ENCODE data around the gene MINDY2. TPM values are rescaled to one million over a fixed set of nuclear protein-coding genes. Genes with fewer than 3 reads are reported as not detected.

Gene MINDY2
- total RNA-seq, 1 experiment from 2014 or later = 17.6 TPM

DNA sequence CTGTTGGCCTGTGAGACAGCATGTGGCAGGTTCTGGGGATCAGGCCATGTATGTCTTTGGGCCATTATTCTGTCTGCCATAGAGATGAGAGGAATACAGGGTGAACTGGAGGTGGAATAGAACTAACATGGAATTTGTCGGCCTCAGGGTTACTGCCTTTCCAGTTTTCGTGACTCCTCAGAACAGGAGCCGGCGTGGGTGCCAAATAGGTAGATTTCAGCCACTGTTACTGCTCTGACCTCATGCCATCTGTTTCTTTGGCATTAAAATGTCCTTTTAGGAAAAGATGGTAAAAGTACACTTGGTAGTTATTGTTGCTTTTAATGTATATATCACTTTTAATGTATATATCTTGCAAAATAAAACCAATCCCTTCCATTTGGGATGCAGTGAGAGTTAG is 96.8 kb downstream of the MINDY2 start:
- H3K27me3 ChIP-seq (ENCODE audit: insufficient read depth, low read length) = no peaks in the 10 kb centered on the region
- no peaks in the 10 kb centered on the region for H3K9me3 ChIP-seq (ENCODE audit: control insufficient read depth in 1 of 2, insufficient read depth in 1 of 2, low read depth in 1 of 2, low read length in 2 of 2)
- ChIA-PET POLR2A (no interaction called here), CTCF (no interaction called here), RAD21 (ENCODE audit: low non-redundant PET in 1 of 2, low total read pairs in 2 of 2, uncharacterized antibody in 2 of 2, unreplicated experiment in 2 of 2) (no interaction called here)
- no peak overlapping the region for H3K4me3 ChIP-seq (replicated peaks in 1 of 2; ENCODE audit: low read depth in 1 of 2, low read length in 2 of 2)
- BruUV-seq (replicated peaks) = no TSS peak
- H3K4me2 ChIP-seq (ENCODE audit: low read length) = no peak overlapping the region
- H3K79me2 ChIP-seq (ENCODE audit: insufficient read depth, low read length) = no peaks in the 10 kb centered on the region
- DNase-seq (ENCODE audit: low read depth, low spot score) (no peak), ATAC-seq (no peak)
- H3K9me2 ChIP-seq (ENCODE audit: insufficient read depth) = no peaks in the 10 kb centered on the region
- H3K4me1 ChIP-seq (ENCODE audit: control insufficient read depth in 1 of 2, insufficient read depth in 2 of 2, low read length in 2 of 2) = peaks cover 5 to 13% of the 10 kb centered on the region in 2 experiments; a peak in 3 of 4 replicates
- H3K27ac ChIP-seq (ENCODE audit: low read depth, low read length) = no peak overlapping the region
- TF ChIP-seq ELF1 (IDR thresholded peaks at IDR 0.05; ENCODE audit: borderline replicate concordance, low read depth) (no peak), EZH2phosphoT487 (IDR thresholded peaks at IDR 0.05; ENCODE audit: borderline replicate concordance) (no peak), FOSL1 (IDR thresholded peaks at IDR 0.05; ENCODE audit: low read depth) (no peak), EGR1 (IDR thresholded peaks at IDR 0.05; ENCODE audit: low read depth) (no peak), CEBPB (IDR thresholded peaks at IDR 0.05; ENCODE audit: low read depth) (no peak), SRF (IDR thresholded peaks at IDR 0.05; ENCODE audit: low read depth) (no peak), SP1 (IDR thresholded peaks at IDR 0.05; ENCODE audit: low read depth) (no peak), ZFX (IDR thresholded peaks at IDR 0.05) (no peak), TCF7L2 (IDR thresholded peaks at IDR 0.05; ENCODE audit: borderline replicate concordance, extremely low read depth, insufficient read depth, insufficient read length) (no peak), JUND (IDR thresholded peaks at IDR 0.05) (no peak), POLR2A (IDR thresholded peaks at IDR 0.05; ENCODE audit: borderline replicate concordance, extremely low read depth, insufficient read depth, insufficient read length) (no peak), YY1 (IDR thresholded peaks at IDR 0.05; ENCODE audit: extremely low read depth, insufficient replicate concordance, low read depth, low read length) (no peak)
- TF ChIP-seq, protein P1, sequence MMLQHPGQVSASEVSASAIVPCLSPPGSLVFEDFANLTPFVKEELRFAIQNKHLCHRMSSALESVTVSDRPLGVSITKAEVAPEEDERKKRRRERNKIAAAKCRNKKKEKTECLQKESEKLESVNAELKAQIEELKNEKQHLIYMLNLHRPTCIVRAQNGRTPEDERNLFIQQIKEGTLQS (IDR thresholded peaks at IDR 0.05) = no peak
- TF ChIP-seq, protein P2, sequence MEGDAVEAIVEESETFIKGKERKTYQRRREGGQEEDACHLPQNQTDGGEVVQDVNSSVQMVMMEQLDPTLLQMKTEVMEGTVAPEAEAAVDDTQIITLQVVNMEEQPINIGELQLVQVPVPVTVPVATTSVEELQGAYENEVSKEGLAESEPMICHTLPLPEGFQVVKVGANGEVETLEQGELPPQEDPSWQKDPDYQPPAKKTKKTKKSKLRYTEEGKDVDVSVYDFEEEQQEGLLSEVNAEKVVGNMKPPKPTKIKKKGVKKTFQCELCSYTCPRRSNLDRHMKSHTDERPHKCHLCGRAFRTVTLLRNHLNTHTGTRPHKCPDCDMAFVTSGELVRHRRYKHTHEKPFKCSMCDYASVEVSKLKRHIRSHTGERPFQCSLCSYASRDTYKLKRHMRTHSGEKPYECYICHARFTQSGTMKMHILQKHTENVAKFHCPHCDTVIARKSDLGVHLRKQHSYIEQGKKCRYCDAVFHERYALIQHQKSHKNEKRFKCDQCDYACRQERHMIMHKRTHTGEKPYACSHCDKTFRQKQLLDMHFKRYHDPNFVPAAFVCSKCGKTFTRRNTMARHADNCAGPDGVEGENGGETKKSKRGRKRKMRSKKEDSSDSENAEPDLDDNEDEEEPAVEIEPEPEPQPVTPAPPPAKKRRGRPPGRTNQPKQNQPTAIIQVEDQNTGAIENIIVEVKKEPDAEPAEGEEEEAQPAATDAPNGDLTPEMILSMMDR (IDR thresholded peaks at IDR 0.05 in 2 of 3, conservative IDR thresholded peaks at IDR 0.05 in 1 of 3; ENCODE audit: borderline replicate concordance in 1 of 3, insufficient read depth in 1 of 3, low read depth in 2 of 3, low read length in 2 of 3) = no peak
- intact Hi-C loops (cut with micrococcal nuclease) = loop anchor here (2.0 kb wide), 1 partner anchor 97 kb away; the partner anchor contains the start of gene MINDY2
- no peak overlapping the region for H2AFZ ChIP-seq (ENCODE audit: low read depth, low read length, poor library complexity, severe bottlenecking)
- H4K20me1 ChIP-seq (ENCODE audit: insufficient read depth) = no peaks in the 10 kb centered on the region
- no peaks in the 10 kb centered on the region for H3K36me3 ChIP-seq (ENCODE audit: control insufficient read depth in 1 of 2, insufficient read depth in 2 of 2, low read length in 2 of 2)
- H3K9ac ChIP-seq (ENCODE audit: low read length) = no peak overlapping the region
